Measurements from ENCODE around the gene SUMO2.

SUMO2 gene

DNA sequence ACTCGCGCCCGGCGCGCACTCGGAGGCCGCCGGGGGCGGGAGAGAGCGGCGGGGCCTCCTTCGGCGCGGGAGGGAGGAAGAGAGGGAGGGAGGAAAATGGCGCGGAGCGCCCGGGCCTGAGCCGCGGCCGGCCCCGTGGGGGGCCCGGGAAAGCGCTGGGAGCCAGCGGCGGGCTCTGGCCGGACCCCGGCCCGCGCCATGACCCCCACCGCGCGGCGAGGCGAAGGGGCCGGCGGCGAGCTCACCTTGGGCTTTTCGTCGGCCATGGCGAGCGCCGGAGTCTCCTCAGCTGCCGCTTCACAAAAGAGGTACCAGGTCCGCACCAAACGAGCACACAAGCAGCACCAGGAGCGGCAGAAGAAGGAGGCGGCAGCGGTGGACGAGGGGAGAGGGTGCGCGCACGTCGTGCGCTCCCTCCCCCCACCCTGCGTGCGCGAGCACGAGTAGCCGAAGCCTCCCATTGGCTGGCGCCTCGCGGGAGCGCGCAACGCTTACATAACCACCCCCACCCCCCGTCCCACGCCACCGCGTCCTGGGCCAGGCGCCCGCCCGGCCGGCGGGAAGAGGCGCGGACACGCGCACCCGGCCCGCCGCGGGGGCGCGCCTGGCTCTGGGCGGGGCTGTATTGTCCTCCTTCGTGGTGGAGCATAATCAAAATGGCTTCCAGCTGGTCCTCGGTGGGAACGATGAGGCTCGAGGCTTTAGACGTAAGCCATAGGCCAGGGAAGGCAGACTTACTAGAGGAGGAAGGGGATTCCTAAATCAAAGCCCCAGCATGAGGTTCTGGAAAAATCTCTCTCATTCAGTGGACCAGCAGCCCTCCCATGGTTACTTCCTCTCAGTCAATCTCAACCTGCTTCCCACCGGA is at the start of gene SUMO2:
SUMO2 (minus strand) TSS at position 391 of the 868 bp plus-strand sequence; CDS start at position 266, 125 bp downstream.
- H3K4me3 ChIP-seq (ENCODE audit: insufficient read length, low read depth), result peak within 1 kb of the TSS; percentile 98
- DNase-seq (ENCODE audit: low read depth, low spot score), result peak; percentile 92
- peaks cover 31% of the 10 kb centered on the region for H3K36me3 ChIP-seq (ENCODE audit: insufficient read depth, insufficient read length, low read length)
- H3K27me3 ChIP-seq (ENCODE audit: insufficient read depth, insufficient read length), result no peaks in the 10 kb centered on the region
- H3K9ac ChIP-seq (ENCODE audit: insufficient read length, low read depth), result peak within 1 kb of the TSS; percentile 99
- H3K9me3 ChIP-seq (ENCODE audit: insufficient read depth, low read length), result no peaks in the 10 kb centered on the region
- TF ChIP-seq YY1 (IDR thresholded peaks at IDR 0.05; ENCODE audit: insufficient read depth, insufficient read length) (peak; percentile 69), ZNF274 (IDR thresholded peaks at IDR 0.05; ENCODE audit: low read depth, low read length) (no peak)
- peaks cover 2% of the 10 kb centered on the region for H3K4me1 ChIP-seq (ENCODE audit: insufficient read depth, insufficient read length)

DNA sequence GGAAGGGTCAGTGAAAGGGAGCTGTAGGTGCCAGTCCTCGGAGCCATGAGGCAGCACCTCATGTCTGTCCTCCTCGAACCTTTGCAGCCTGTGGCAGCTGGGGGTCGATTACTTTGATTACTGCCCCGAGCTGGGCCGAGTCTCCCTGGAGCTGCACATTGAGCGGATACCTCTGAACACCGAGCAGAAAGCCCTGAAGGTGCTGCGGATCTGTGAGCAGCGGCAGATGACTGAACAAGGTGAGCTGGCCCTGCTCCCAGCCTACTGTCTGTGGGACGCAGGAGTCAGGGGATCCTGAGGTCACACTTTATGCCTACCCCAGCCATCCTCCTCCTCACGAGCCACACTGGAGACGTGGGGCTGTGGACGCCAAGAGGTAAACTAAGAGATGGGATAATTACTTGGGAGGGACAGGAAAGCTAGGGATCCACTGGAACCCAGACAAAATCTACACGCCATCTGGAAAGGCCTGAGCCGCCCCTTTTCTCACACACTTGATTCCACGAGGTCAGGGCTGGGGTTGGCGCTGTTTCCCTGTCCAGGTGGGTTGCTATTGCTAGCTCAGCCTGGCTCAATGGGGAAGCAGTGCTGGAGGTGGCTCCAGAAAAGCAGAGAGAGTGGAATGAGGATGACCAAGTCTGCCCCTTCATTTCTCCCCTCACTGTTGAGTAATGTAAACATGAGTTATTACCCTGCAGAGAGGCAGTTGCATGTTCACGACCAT is 49.1 kb upstream of the SUMO2 start:
- Histone ChIP-seq H3K9ac (ENCODE audit: insufficient read length, low read depth) (no peak overlapping the region), H3K36me3 (ENCODE audit: insufficient read depth, insufficient read length, low read length) (peaks cover 89% of the 10 kb centered on the region), H3K4me1 (ENCODE audit: insufficient read depth, insufficient read length) (no peaks in the 10 kb centered on the region), H3K27me3 (ENCODE audit: insufficient read depth, insufficient read length) (no peaks in the 10 kb centered on the region), H3K9me3 (ENCODE audit: insufficient read depth, low read length) (no peaks in the 10 kb centered on the region), H3K4me3 (ENCODE audit: insufficient read length, low read depth) (no peak overlapping the region)
- DNase-seq (ENCODE audit: low read depth, low spot score), result no peak
- TF ChIP-seq YY1 (IDR thresholded peaks at IDR 0.05; ENCODE audit: insufficient read depth, insufficient read length) (no peak), SUZ12 (IDR thresholded peaks at IDR 0.05; ENCODE audit: extremely low read depth, insufficient read depth, insufficient read length) (no peak), ZNF274 (IDR thresholded peaks at IDR 0.05; ENCODE audit: low read depth, low read length) (no peak)

DNA sequence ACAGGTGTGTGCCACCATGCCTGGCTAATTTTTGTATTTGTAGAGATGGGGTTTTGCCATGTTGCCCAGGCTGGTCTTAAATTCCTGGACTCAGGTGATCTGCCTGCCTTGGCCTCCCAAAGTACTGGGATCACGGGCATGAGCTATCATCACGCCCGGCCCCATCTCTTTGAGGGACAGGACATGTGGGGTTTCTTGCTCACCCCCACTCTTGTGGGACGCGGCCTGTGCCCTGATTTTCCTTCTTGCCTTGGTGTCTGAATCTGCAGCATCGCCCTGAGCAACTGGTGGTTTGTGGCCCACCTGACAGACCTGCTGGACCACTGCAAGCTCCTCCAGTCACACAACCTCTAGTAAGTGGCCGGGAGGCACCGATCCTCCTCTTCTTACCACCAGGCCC is 48.3 kb upstream of the SUMO2 start:
- no peaks in the 10 kb centered on the region for H3K9me3 ChIP-seq (ENCODE audit: insufficient read depth, low read length)
- DNase-seq (ENCODE audit: low read depth, low spot score), result no peak
- H3K27me3 ChIP-seq (ENCODE audit: insufficient read depth, insufficient read length), result no peaks in the 10 kb centered on the region
- TF ChIP-seq ZNF274 (IDR thresholded peaks at IDR 0.05; ENCODE audit: low read depth, low read length) (no peak), SUZ12 (IDR thresholded peaks at IDR 0.05; ENCODE audit: extremely low read depth, insufficient read depth, insufficient read length) (no peak), YY1 (IDR thresholded peaks at IDR 0.05; ENCODE audit: insufficient read depth, insufficient read length) (no peak)
- H3K4me1 ChIP-seq (ENCODE audit: insufficient read depth, insufficient read length), result no peaks in the 10 kb centered on the region
- peaks cover 89% of the 10 kb centered on the region for H3K36me3 ChIP-seq (ENCODE audit: insufficient read depth, insufficient read length, low read length)
- H3K4me3 ChIP-seq (ENCODE audit: insufficient read length, low read depth), result no peak overlapping the region
- no peak overlapping the region for H3K9ac ChIP-seq (ENCODE audit: insufficient read length, low read depth)

DNA sequence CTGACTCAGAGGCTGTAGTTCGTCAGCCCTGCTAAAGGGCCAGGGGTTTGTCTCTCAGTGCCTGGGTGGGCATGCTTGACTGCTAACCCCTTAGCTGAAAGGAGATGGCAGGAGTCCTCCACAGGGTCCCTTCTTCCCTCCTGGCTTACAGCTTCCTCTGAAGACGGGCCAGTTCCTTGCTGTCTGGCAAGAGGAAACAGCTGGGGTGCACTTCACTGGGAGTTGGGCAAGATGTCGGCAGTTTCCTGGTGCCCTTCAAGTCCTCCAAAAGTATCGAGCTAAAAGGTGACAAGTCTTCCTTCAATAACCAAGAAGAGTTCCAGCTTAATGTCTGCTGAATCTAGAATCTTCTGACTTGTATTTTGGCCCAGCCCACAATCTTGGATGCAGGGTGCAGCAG is 46.1 kb upstream of the SUMO2 start:
- Histone ChIP-seq H3K9me3 (ENCODE audit: insufficient read depth, low read length) (no peaks in the 10 kb centered on the region), H3K9ac (ENCODE audit: insufficient read length, low read depth) (no peak overlapping the region), H3K36me3 (ENCODE audit: insufficient read depth, insufficient read length, low read length) (peaks cover 87% of the 10 kb centered on the region), H3K4me1 (ENCODE audit: insufficient read depth, insufficient read length) (no peaks in the 10 kb centered on the region), H3K4me3 (ENCODE audit: insufficient read length, low read depth) (no peak overlapping the region), H3K27me3 (ENCODE audit: insufficient read depth, insufficient read length) (no peaks in the 10 kb centered on the region)
- DNase-seq (ENCODE audit: low read depth, low spot score), result no peak
- no peak for TF ChIP-seq ZNF274 (IDR thresholded peaks at IDR 0.05; ENCODE audit: low read depth, low read length)
- TF ChIP-seq SUZ12 (IDR thresholded peaks at IDR 0.05; ENCODE audit: extremely low read depth, insufficient read depth, insufficient read length), result no peak
- no peak for TF ChIP-seq YY1 (IDR thresholded peaks at IDR 0.05; ENCODE audit: insufficient read depth, insufficient read length)

DNA sequence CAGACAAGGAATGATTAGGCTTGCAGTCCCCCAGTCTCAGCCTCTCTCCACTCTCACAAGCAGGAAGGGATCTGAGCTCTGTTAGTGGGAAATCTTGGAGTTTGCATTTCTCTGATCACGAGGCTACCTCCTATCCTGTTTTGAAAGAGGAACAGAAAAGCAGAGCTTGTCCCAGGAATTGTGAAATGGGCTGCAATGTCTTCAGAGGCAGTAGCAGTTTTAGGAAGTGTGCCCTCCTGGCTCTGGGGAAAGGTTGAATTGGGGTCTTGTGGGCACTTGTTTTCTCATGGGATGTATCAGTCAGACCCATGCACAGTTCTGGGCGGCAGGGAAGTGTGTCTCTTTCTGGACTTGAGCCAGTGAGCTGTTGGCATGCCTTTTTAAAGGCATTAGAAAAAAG is 45.5 kb upstream of the SUMO2 start:
- Histone ChIP-seq H3K4me3 (ENCODE audit: insufficient read length, low read depth) (no peak overlapping the region), H3K9me3 (ENCODE audit: insufficient read depth, low read length) (no peaks in the 10 kb centered on the region), H3K27me3 (ENCODE audit: insufficient read depth, insufficient read length) (no peaks in the 10 kb centered on the region), H3K36me3 (ENCODE audit: insufficient read depth, insufficient read length, low read length) (peaks cover 91% of the 10 kb centered on the region), H3K9ac (ENCODE audit: insufficient read length, low read depth) (no peak overlapping the region), H3K4me1 (ENCODE audit: insufficient read depth, insufficient read length) (no peaks in the 10 kb centered on the region)
- TF ChIP-seq ZNF274 (IDR thresholded peaks at IDR 0.05; ENCODE audit: low read depth, low read length) (no peak), SUZ12 (IDR thresholded peaks at IDR 0.05; ENCODE audit: extremely low read depth, insufficient read depth, insufficient read length) (no peak), YY1 (IDR thresholded peaks at IDR 0.05; ENCODE audit: insufficient read depth, insufficient read length) (no peak)
- DNase-seq (ENCODE audit: low read depth, low spot score), result no peak

DNA sequence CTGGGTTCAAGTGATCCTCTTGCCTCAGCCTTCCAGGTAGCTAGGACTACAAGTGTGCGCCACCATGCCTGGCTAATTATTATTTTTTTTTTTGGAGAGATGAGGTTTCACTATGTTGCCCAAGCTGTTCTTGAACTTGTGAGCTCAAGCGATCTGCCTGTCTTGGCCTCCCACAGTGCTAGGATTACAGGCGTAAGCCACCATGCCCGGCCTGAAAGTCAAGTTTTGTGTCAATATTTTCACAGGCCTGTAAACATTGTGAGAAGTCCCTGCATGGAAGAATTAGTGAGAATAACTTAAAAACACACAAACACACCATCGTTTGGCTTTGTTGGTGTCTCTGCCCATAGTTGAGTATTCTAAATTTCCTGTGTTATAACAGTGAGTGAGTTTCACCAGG is 45.0 kb upstream of the SUMO2 start:
- H3K4me3 ChIP-seq (ENCODE audit: insufficient read length, low read depth), result no peak overlapping the region
- TF ChIP-seq SUZ12 (IDR thresholded peaks at IDR 0.05; ENCODE audit: extremely low read depth, insufficient read depth, insufficient read length) (no peak), YY1 (IDR thresholded peaks at IDR 0.05; ENCODE audit: insufficient read depth, insufficient read length) (no peak), ZNF274 (IDR thresholded peaks at IDR 0.05; ENCODE audit: low read depth, low read length) (no peak)
- H3K9me3 ChIP-seq (ENCODE audit: insufficient read depth, low read length), result no peaks in the 10 kb centered on the region
- H3K4me1 ChIP-seq (ENCODE audit: insufficient read depth, insufficient read length), result no peaks in the 10 kb centered on the region
- no peak for DNase-seq (ENCODE audit: low read depth, low spot score)
- no peak overlapping the region for H3K9ac ChIP-seq (ENCODE audit: insufficient read length, low read depth)
- peaks cover 92% of the 10 kb centered on the region for H3K36me3 ChIP-seq (ENCODE audit: insufficient read depth, insufficient read length, low read length)
- no peaks in the 10 kb centered on the region for H3K27me3 ChIP-seq (ENCODE audit: insufficient read depth, insufficient read length)

DNA sequence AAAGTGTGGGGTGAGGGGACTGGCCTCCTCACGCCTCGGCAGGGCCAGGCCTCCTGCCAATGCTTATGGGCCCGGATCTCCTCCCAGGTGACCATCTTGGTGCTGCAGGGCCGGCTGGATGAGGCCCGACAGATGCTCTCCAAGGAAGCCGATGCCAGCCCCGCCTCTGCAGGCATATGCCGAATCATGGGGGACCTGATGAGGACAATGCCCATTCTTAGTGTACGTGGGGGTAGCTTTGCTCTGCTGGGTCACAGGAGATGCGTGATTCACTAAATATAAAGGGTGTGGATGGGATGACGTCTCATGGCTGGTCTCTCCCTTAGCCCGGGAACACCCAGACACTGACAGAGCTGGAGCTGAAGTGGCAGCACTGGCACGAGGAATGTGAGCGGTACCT is 42.3 kb upstream of the SUMO2 start:
- H3K4me3 ChIP-seq (ENCODE audit: insufficient read length, low read depth), result no peak overlapping the region
- no peak for DNase-seq (ENCODE audit: low read depth, low spot score)
- peaks cover 82% of the 10 kb centered on the region for H3K36me3 ChIP-seq (ENCODE audit: insufficient read depth, insufficient read length, low read length)
- no peaks in the 10 kb centered on the region for H3K9me3 ChIP-seq (ENCODE audit: insufficient read depth, low read length)
- H3K27me3 ChIP-seq (ENCODE audit: insufficient read depth, insufficient read length), result no peaks in the 10 kb centered on the region
- H3K9ac ChIP-seq (ENCODE audit: insufficient read length, low read depth), result no peak overlapping the region
- no peak for TF ChIP-seq YY1 (IDR thresholded peaks at IDR 0.05; ENCODE audit: insufficient read depth, insufficient read length)
- no peak for TF ChIP-seq ZNF274 (IDR thresholded peaks at IDR 0.05; ENCODE audit: low read depth, low read length)
- no peak for TF ChIP-seq SUZ12 (IDR thresholded peaks at IDR 0.05; ENCODE audit: extremely low read depth, insufficient read depth, insufficient read length)
- H3K4me1 ChIP-seq (ENCODE audit: insufficient read depth, insufficient read length), result no peaks in the 10 kb centered on the region
